NAMALWA (cell line): Measurements from ENCODE around the gene GGN.
"Not testable (repeated sequence)": the region's sequence is repeated elsewhere in the genome, so short reads cannot be mapped to it uniquely, and the experiment has no call there.

ENCODE experiments used
- DNase-seq: peaks from one replicate; pipeline ENCODE4 v3.0.0-alpha.2; 2015; ENCODE audit warnings: low spot score

The GGN gene

DNA sequence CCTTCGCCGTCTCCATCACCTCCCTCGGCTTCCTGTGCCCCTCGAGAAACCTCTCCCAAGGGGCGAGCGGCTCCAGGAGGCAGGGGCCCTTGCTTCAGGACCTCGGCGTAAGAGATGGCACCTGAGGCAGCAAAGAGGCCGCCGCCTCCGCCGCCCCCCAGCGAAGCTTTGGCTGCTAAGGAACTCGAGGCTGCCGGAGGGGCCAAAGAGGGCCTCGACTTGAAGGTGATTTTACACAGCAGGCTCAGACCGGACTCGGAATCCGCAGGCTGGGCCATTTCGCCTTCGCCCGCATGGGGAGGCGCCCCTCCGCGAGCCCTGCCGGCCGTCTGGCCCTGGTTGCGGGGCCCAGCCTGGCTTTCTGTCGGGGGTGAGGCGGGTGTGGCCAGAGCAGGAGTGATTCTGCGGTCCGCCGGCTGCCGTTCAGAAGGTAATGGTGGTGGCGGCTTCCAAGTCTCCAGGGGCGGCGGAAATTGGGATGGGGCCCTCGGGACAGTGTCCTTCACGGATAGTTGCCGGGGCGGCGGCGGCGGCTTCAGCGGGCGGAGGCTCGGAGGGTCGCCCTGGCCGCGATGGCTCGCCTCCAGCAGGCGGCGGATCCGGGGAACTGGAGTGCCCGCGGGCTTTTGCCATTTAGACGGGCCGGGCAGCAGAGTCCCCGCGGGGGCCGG lies 1.4 kb downstream of the GGN start:
- DNase-seq = no peak

- DNase-seq = no peak
These were observed 2.0 kb downstream of the GGN start for GRCh38 chr19:38385804-38386257.

GRCh38 chr19:38385057-38385803 lies 2.6 kb downstream of the GGN start:
- DNase-seq = no peak

DNA sequence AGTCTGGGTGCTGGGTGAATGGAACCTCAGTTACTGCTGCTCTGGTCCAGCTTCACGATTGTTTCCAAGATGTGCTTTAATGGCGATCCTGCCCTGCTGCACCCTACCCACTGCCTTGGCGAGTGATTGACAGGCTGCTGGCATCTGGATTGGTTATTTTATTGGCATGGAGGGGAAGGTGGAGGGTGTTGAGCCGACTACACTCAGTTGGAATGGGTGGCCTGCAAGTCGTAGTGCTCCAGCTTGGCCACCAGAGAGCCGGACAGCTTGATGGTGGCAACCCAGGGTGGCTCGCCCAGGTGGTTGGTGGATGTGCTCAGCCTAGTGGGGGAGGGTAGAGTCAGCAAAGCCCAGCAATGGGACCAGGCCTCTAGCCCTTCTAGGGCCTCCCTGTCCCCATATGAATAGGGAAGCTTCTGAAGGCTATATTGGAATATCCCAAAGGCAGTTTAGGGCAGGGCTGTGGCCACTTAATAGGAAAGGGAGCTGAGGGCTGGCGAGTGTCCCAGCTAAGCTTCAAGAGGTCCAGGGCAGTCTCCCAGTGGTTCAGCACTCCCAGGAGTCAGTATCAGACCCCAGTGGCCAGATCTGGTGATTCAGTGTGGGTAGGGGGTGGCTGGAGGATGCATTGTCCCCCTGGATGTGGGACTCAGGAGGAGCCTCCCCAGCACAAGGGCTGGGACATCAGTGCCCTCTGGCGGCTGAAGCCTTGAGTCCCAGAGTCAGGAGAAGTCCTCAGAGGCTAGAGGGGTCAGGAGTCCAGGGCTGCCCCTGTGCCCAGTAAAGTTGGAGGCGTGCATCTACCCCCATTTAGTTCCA lies 3.4 kb downstream of the GGN start:
- peak; percentile 51 for DNase-seq

GRCh38 chr19:38383743-38384142 lies 4.1 kb downstream of the GGN start:
- DNase-seq = no peak

DNA sequence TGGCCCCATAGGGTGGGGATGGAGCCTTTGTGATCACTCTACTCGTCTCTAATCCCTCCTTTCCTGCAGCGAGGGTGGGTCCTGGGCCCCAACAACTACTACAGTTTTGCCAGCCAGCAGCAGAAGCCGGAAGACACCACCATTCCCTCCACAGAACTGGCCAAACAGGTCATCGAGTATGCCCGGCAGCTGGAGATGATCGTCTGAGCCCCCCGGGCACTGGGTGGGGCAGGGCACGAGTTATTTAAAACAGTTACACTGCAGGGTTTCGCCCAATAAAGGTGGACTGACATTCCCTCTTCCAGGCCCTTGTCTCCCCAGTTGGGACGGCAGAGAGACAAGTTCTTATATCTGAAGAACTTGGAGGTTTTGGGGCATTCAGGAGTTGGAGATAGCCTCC lies 4.7 kb downstream of the GGN start:
- DNase-seq = no peak

DNA sequence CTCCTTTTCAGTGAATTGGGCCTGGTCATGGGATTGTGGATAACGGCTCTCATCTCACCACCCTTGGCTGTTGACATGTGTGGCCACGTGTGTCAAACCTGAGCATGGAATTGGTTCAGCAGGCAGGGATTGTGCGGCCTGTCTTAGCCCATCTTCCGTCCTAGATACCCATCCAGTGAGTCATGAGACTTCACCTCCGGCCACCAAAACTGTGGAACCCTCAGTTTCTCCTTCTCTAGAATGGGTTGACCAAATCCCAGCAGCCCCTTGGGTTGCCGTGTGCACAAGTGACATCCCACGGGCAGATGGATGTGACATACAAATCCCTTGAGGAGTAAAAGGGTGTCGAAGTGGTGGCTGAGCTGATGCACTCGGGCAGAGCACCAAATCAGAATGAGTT lies 6.7 kb downstream of the GGN start:
- DNase-seq = no peak

GRCh38 chr19:38378866-38379265 lies 9.0 kb downstream of the GGN start:
- no peak for DNase-seq

DNA sequence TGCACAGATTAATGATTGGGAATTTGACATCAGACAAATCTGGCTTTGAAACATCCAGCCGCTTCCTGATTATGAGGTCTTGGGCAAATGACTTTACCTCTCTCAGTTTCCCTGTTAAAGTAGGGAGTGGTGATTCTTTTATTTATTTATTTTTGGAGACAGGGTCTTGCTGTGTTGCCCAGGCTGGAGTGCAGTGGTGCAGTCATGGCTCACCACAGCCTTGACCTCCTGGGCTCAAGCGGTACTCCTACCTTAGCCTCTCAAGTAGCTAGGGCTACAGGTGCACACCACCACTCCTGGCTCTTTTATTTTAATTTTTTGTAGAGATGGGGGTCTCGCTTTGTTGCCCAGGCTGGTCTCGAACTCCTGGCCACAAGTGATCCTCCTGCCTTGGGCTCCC lies 10.8 kb downstream of the GGN start:
- no peak for DNase-seq

DNA sequence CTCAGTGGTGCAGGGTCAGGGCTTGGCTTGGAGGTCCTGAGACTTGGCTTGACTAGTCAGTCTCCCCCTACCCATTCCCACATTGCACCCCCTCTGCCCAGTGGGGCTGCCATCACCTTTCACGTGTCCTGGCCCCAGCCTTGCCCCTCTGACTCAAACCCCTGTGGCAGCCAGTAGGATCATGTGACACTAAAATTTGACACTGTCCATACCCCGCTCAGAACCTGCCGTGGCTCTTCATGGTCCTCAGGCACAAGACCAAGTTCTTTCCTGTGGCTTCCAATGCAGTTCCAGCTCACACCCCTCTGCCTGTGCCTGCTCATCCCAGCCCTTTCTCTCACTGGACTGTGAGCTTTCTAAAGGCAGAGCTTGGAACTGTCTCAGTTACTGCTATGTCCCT lies 11.3 kb downstream of the GGN start:
- no peak for DNase-seq

GRCh38 chr19:38375748-38376147 lies 12.1 kb downstream of the GGN start:
- DNase-seq = no peak

- no peak for DNase-seq
These were observed 12.7 kb downstream of the GGN start for GRCh38 chr19:38375098-38375493.

DNA sequence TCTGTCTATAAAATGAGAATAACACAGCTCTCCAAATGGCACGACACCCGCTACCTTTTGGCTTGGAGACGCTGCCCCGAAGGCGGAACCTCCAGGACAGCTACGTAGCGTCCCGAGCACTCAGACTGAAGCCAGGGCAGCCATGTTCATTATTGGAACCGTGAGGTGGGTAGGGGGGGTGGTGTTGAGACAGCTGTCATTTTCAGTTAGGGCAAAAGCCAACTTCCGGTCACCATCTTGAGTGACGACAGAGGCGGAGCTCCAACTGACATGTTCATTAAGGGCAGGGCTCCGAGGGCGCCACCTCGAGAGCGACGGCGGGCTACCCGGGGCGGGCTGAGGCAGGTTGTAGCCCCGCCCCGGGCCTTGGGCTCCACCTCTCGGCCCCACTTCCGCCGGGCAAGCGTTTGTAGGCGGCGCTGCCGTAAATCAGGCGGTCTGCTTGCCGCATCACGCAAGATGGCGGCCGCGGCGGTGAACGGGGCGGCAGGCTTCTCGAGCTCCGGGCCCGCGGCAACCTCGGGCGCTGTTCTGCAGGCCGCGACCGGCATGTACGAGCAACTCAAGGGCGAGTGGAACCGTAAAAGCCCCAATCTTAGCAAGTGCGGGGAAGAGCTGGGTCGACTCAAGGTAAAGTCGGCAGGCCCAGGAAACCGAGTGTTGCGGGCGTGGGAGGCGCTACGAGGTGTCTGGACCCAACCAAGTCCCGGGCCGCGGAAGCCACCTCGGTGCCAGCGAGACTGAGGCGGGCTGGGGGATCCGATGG lies 13.3 kb downstream of the GGN start, which contains the start of gene PSMD8:
PSMD8 (plus strand) TSS at position 240 of the 766 bp plus-strand sequence; CDS start at position 271, 31 bp downstream.
- peak; percentile 99 for DNase-seq

DNA sequence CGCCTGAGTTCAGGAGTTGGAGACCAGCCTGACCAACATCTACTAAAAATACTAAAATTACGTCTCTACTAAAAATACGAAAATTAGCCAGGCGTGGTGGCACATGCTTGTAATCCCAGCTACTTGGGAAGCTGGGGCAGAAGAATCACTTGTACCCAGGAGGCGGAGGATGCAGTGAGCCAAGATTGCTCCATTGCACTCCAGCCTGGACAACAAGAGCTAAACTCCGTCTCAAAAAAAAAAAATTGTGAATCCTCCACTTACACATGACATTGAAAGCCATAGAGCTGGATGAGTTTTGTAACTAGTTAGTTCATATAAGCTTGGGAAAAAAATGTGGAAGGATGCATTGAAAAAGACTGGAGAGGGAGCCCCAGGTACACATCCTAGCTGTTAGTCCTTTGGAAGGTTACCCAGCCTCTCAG lies 13.9 kb downstream of the GGN start:
- DNase-seq = no peak

- no peak for DNase-seq
These were observed 16.8 kb downstream of the GGN start for GRCh38 chr19:38371081-38371480.

DNA sequence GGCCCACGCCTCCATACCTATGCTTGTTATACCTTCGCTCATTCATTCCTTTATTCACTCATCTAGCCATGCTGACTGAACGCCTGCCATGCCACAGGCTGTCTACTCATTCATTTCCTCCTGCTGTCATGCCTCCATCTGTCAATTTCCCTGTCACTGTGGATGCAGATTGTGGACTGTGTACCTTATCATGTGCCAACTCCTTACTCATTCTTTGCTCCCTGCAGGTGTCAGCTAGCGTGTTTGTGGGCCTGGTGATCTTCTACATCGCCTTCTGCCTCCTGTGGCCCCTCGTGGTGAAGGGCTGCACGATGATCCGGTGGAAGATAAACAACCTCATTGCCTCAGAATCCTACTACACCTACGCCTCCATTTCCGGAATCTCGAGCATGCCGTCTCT lies 17.5 kb downstream of the GGN start:
- DNase-seq = no peak

DNA sequence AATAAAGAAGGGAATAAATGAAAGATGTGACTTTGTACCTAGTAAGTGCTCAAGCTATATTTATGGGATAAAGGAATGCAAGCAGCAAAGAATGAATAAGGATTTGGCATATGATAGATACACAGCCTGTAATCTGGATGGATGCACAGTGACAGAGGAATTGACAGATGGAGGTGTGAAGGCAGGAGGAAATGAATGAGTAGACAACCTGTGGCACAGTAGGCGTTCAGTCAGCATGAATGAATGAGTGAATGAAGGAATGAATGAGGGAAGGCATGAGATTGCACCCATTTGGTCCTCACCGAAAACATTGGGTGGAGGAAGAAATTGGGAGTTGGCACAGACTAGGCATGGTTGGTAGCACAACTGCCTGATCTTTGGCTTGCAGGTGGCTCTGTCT lies 18.2 kb downstream of the GGN start:
- no peak for DNase-seq

- no peak for DNase-seq
These were observed 20.8 kb downstream of the GGN start for GRCh38 chr19:38367041-38367440.

DNA sequence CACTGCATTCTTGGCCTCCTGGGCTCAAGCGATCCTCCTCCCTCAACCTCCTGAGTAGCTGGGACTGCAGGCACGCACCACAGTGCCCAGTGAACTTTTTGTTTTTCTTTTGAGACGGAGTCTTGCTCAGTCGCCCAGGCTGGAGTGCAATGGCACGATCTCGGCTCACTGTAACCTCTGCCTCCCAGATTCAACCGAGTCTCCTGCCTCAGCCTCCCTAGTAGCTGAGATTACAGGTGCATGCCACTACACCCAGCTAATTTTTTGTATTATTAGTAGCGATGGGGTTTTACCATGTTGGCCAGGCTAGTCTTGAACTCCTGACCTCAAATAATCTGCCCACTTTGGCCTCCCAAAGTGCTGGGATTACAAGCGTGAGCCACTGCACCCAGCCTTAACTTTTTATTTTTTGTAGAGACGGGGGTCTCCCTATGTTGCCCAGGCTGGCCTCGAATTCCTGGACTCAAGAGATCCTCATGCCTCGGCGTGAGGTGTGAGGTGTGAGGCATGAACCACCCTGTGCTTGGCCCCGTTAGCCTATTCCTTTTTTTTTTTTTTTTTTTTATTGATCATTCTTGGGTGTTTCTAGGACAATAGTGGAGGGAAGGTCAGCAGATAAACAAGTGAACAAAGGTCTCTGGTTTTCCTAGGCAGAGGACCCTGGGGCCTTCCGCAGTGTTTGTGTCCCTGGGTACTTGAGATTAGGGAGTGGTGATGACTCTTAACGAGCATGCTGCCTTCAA lies 24.7 kb downstream of the GGN start:
- not testable (repeated sequence) for DNase-seq

- DNase-seq = no peak
These were observed 25.5 kb downstream of the GGN start for GRCh38 chr19:38362076-38362945.
